Putamen (tissue), 1 donor: Measurements from ENCODE around the gene TP53I13.

Experiments used
- DNase-seq: peaks from one replicate; pipeline ENCODE4 v3.0.0-alpha.2; 2016; ENCODE audit warnings: low spot score

The TP53I13 gene

GRCh38 chr17:29593591-29594518 lies 25.4 kb downstream of the TP53I13 start:
- no peak for DNase-seq

GRCh38 chr17:29594519-29595090 lies 26.1 kb downstream of the TP53I13 start:
- no peak for DNase-seq

DNA sequence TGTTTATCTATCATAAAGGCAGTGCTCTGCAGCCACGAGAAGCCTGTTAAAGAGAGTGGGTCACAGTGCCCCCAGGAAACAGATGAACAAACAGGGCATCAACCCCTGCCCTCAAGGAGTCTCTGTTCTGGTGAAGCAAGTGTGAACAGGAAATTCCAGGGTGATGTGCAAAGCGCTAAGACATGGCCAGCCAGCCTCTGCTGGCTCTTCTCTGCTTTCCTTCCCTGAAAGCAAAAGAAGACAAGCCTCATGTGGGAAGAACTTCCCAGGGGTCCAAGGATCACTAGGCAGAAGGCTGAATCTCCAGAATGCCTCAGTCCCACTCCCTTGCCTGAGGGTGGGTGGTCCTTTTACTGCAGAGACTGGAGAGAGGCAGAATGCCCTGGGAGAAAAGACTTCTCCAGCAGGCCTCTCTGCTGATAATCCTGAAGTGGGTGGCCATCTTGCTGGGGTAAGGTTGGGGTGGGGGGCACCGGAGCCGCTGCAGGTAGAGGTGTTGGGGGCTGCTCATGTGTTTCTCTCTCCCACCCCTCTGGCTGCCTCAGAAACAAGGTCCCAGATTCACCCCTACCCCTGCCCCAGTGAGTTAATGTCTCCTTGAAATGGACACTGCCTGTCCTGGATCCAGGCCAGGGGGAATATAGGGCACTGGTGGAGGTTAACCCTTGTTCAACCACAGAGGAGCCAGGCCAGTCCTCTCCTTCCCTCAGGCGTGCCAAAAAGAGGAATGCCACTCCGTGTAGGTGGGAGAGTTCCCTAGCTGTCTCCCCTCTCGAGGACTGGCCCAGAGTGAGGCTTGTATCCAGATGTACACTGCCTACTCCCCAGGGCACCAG lies 26.8 kb downstream of the TP53I13 start:
- DNase-seq: no peak

DNA sequence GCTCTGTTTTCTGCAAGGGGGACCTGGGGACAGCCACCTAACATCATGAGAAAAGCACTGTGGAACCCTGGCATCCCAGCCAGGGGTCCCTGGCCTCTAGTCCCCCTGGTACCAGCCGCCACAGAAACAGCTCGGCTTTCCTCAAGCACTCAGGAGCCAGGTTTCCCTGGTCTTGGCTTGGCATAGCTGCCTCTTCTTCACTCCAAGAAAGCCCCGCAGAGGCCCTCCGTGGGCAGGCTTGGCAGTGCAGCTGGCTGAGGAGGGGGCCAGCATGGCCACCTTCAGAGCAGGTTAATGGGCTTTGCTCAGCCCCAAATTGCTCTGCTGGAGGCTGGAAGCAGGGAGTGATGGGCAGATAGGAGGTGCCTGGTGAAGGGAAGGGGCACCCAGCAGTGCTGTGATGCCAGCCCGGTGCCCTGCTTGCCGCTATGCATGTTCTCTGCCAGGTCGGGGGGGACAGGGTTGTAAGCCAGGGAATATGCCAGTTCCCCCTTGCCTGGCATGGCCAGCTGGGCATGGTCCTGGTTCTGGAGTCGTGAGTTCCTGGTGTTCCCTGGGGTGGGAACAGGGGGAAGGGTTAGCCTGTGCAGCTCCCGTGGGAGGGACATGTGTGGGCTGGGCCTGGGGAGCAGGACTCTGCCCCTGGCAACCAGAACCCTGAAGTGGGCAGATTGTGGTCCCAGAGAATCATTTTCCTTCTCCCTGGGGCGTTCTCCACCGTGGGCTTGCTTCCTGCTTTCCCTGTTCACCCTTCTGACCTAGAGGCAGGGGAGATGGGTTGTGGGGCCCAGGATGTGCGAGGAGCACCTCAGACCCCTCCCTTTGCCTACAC lies 27.7 kb downstream of the TP53I13 start:
- no peak for DNase-seq

DNA sequence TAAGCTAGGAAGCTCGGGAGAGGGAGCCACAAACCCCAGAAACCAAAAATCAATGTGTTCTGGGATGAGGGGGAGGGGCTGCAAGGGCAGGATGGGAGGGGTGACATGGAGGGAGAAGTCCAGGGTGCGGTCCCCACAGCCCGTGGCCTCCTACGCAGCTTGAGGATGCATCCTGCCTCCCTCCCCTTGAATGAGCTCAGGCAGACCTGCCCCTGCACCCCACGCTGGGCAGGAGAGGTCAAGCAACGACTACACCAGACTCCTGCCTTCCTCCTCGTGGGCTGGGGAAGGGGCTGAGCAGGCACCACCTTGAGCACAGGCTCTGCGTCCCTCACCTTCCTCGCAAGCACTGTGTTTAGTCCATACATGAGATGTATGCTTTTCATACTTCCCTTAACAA lies 28.3 kb downstream of the TP53I13 start:
- DNase-seq: no peak

GRCh38 chr17:29597361-29598172 lies 29.1 kb downstream of the TP53I13 start:
- no peak for DNase-seq

- no peak for DNase-seq
These were observed 34.7 kb downstream of the TP53I13 start for GRCh38 chr17:29603109-29603674.

GRCh38 chr17:29607557-29608195 lies 39.2 kb downstream of the TP53I13 start:
- no peak for DNase-seq

DNA sequence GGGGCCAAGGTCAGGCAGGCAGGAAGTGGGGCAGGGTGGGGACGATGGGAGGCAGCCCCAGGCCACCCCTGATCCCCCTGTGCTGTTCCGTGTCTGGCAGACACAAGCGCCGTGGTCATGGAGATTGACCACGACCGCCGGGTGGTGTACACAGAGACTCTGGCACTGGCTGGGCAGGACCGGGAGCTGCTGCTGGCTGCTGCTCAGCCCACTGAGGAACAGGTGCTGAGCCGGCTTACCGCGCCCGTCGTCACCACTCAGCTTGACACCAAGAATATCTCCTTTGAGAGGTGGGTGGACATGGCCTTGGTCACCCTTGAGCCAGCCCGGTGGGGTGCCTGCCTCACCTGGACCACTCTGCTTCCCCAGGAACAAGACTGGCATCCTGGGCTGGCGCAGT lies 40.5 kb downstream of the TP53I13 start:
- DNase-seq: no peak

- no peak for DNase-seq
These were observed 41.9 kb downstream of the TP53I13 start for GRCh38 chr17:29610395-29610794.

GRCh38 chr17:29611351-29612093 lies 43.0 kb downstream of the TP53I13 start:
- no peak for DNase-seq

GRCh38 chr17:29612094-29612403 lies 43.5 kb downstream of the TP53I13 start:
- DNase-seq: no peak

DNA sequence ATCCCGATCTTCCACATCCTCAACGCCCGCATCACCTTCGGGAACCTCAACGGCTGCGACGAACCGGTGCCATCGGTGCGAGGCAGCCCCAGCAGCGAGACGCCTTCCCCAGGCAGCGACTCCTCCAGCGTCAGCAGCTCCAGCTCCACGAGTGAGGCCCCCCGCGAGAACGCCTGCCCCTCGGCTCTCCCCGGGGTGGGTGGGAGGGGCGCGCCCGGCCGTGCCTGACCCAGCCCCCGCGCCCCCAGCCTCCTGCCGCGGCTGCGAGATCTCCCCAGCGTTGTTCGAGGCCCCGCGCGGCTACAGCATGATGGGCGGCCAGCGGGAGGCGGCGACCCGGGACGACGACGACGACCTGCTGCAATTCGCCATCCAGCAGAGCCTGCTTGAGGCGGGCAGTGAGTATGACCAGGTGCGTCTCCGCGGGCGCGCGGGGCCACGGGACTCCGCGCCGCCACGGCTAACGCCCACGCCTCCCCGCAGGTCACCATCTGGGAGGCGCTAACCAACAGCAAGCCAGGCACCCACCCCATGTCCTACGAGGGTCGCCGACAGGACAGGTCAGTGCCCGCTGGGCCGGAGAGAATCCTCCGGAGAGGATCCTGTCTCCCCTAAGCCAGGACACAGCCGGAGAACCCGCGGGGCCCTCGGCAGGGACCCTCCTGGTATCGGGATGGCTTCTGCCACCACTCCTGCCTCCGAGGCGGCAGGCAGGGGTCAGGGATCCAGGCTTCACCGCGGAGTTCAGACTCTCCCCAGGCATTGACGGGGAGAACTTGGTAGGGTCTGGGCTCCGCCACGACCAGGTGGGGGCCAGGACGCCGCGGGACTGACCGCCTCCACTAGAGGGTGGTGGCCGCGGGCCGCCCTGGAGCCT lies 44.1 kb downstream of the TP53I13 start:
- DNase-seq: no peak

- peak; percentile 87 for DNase-seq
These were observed 44.9 kb downstream of the TP53I13 start for GRCh38 chr17:29613352-29613837.

DNA sequence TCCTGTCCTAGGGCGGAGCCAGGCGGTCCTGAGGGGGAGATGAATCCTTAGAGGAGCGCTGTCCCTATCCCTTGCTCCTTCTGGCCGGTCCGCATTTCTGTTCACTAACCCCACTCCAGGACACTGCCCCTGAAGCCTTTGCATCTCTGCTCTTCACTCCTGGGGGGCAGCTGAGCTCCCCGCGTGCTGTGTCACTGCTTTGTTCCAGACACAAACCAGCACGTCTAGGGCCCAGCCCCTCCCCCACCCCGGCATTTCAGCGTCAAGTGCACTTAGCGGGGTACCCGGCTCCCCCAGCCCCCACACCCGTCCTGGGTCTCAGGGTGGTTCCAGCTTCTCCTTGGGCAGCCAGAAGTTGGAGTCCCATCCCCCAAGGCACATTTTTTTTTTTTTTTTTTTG lies 45.4 kb downstream of the TP53I13 start:
- no peak for DNase-seq

DNA sequence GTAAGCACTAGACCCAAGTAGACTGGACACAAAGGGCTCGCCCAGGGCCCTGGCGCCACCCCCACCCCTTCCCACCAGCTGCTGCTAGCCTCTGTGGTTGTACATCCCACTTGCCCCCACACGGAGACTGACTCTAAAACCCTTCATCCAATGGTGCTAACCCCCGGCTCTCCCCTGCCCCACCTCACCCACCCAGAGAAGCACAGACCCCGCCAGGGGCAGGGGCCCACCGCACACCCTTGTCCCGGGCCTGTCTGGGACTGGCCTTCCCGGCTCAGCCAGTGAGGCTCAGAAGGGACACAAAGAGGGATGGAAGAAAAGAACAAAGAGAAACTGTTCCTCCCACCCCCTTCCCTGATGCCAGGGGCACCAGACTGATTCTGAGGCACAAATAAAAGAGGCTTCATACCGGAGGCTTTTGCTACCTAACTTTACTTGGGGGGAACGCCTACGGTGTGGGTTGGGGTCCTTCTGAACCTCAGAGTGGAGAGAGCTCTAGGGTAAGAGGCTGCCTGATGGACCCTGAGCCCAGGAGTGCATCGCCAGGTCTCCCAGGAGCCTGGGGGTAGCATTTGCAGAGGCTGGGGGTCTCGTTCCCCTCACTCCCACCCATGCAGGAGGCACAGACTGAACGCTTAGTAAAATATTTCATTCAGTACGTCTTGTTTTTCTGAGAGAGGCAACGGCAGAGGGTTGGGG lies 46.0 kb downstream of the TP53I13 start:
- peak; percentile 71 for DNase-seq

- DNase-seq: peak; percentile 40
These were observed 46.5 kb downstream of the TP53I13 start for GRCh38 chr17:29615048-29615385.
